ENCODE measurements around the gene SLC18A3.

Gene SLC18A3

GRCh38 chr10:49647985-49648795, 38.1 kb downstream of the SLC18A3 start:
- DNase-seq (ENCODE audit: low read depth): no peak
- H3K4me3 ChIP-seq (ENCODE audit: control insufficient read depth, low read depth, low read length): no peak overlapping the region

GRCh38 chr10:49649294-49649693, 39.2 kb downstream of the SLC18A3 start:
- no peak for DNase-seq (ENCODE audit: low read depth)
- H3K4me3 ChIP-seq (ENCODE audit: control insufficient read depth, low read depth, low read length): no peak overlapping the region
- TF ChIP-seq CTCF (IDR thresholded peaks at IDR 0.05; ENCODE audit: control insufficient read depth, insufficient read depth, low read depth, low read length, missing control alignments): no peak

More at GRCh38 chr10:49647985-49648795, 38.1 kb downstream of the SLC18A3 start:
- no peak for TF ChIP-seq CTCF (IDR thresholded peaks at IDR 0.05; ENCODE audit: control insufficient read depth, insufficient read depth, low read depth, low read length, missing control alignments)

- TF ChIP-seq CTCF (IDR thresholded peaks at IDR 0.05; ENCODE audit: control insufficient read depth, insufficient read depth, low read depth, low read length, missing control alignments): no peak
- H3K4me3 ChIP-seq (ENCODE audit: control insufficient read depth, low read depth, low read length): no peak overlapping the region
- DNase-seq (ENCODE audit: low read depth): no peak
These were observed 40.0 kb downstream of the SLC18A3 start for GRCh38 chr10:49649936-49650723.

- no peak for TF ChIP-seq CTCF (IDR thresholded peaks at IDR 0.05; ENCODE audit: control insufficient read depth, insufficient read depth, low read depth, low read length, missing control alignments)
- H3K4me3 ChIP-seq (ENCODE audit: control insufficient read depth, low read depth, low read length): no peak overlapping the region
- no peak for DNase-seq (ENCODE audit: low read depth)
These were observed 40.6 kb downstream of the SLC18A3 start for GRCh38 chr10:49650724-49651034.

GRCh38 chr10:49651039-49651835, 41.1 kb downstream of the SLC18A3 start:
- DNase-seq (ENCODE audit: low read depth): no peak
- no peak for TF ChIP-seq CTCF (IDR thresholded peaks at IDR 0.05; ENCODE audit: control insufficient read depth, insufficient read depth, low read depth, low read length, missing control alignments)
- H3K4me3 ChIP-seq (ENCODE audit: control insufficient read depth, low read depth, low read length): no peak overlapping the region

- H3K4me3 ChIP-seq (ENCODE audit: control insufficient read depth, low read depth, low read length): no peak overlapping the region
- TF ChIP-seq CTCF (IDR thresholded peaks at IDR 0.05; ENCODE audit: control insufficient read depth, insufficient read depth, low read depth, low read length, missing control alignments): no peak
- DNase-seq (ENCODE audit: low read depth): no peak
These were observed 41.8 kb downstream of the SLC18A3 start for GRCh38 chr10:49651917-49652316.

Measured in AG09309 (cell line).